OCI-LY3 (cell line): ENCODE measurements around the gene METTL8.

Experiments
- CTCF ChIP-seq: fragments of 200-600, 300-600 bp; sonication (generic); IDR thresholded peaks from 2 replicates; pipeline ENCODE4 v1.5.1; 2014; ENCODE audit warnings: antibody characterized with exemption, low read length, low read depth
- EZH2phosphoT487 ChIP-seq: fragments of 200-600 bp; shearing (Covaris generic); IDR thresholded peaks from 2 replicates; pipeline ENCODE4 v1.6.1; 2018; ENCODE audit warnings: antibody characterized with exemption, mixed run types, low read depth

- TF ChIP-seq CTCF (no peak), EZH2phosphoT487 (no peak)
These were observed 146.2 kb downstream of the METTL8 start for GRCh38 chr2:171287611-171288010.
